B cell (primary cell): ENCODE data around the gene PLPPR5. TPM values are rescaled to one million over a fixed set of nuclear protein-coding genes. Genes with fewer than 3 reads are reported as not detected.

Experiments
- ATAC-seq: fragments of 200-7000 bp; cut with Tn5 transposase; one replicate; pipeline ENCODE4 v1.10.0; 2021; ENCODE audit warnings: low read depth, mild to moderate bottlenecking, moderate number of reproducible peaks, moderate library complexity
- CTCF ChIA-PET: fragments of 350-600 bp; sonication (Branson Sonifier 250); formaldehyde crosslinking; loops from one replicate; lab custom pipeline; 2021; ENCODE audit warnings: antibody characterized with exemption, inconsistent platforms; lab: Charles Lee
- POLR2A ChIA-PET: fragments of 350-600 bp; sonication (Branson Sonifier 250); formaldehyde crosslinking; loops from one replicate; lab custom pipeline; 2021; ENCODE audit warnings: antibody characterized with exemption; lab: Charles Lee
- DNase-seq: peaks from one replicate; pipeline ENCODE4 v3.0.0; 2013
- H2AFZ ChIP-seq: 2 replicates; pipeline ENCODE4 v1.6.1; 2012; ENCODE audit warnings: mild to moderate bottlenecking, low read depth, low read length; ENCODE audit not compliant: insufficient read depth, poor library complexity, severe bottlenecking
- H3K27ac ChIP-seq, 2 donors: 1 replicate in 1 of 2; 2 replicates in 1 of 2; pipeline ENCODE4 v1.5.1; 2012 to 2013; ENCODE audit warnings: low read length in 2 of 2, mild to moderate bottlenecking in 2 of 2, moderate library complexity in 1 of 2
- H3K27me3 ChIP-seq, 4 experiments: fragments of 200-600 bp in 1 of 4; sonication (generic) in 1 of 4; replicated peaks in 1 of 4; 1 replicate in 2 of 4; 2 replicates in 2 of 4; pipeline versions ENCODE4 v1.6.1 to v1.7.0; 2013 to 2016; ENCODE audit warnings: low read length in 3 of 4, mild to moderate bottlenecking in 2 of 4, mixed read lengths in 1 of 4, moderate library complexity in 1 of 4; ENCODE audit not compliant: insufficient read depth in 4 of 4, control insufficient read depth in 3 of 4; ENCODE audit errors: control extremely low read depth in 1 of 4
- H3K36me3 ChIP-seq, 2 experiments: replicated peaks in 1 of 2; 1 replicate in 1 of 2; 2 replicates in 1 of 2; pipeline versions ENCODE4 v1.6.1 to v1.7.1; 2013; ENCODE audit warnings: low read length in 1 of 2; ENCODE audit not compliant: insufficient read depth in 2 of 2, control insufficient read depth in 1 of 2; ENCODE audit errors: control extremely low read depth in 1 of 2, extremely low read depth in 1 of 2
- H3K4me1 ChIP-seq, 2 donors: fragments of 200-600 bp in 1 of 2; sonication (generic) in 1 of 2; 1 replicate in 1 of 2; 2 replicates in 1 of 2; pipeline versions ENCODE4 v1.5.1 to v1.6.1; 2013 to 2017; ENCODE audit warnings: low read length in 2 of 2; ENCODE audit not compliant: control insufficient read depth in 2 of 2, insufficient read depth in 2 of 2
- H3K4me2 ChIP-seq: replicated peaks from 2 replicates; pipeline ENCODE3; 2012; ENCODE audit warnings: mild to moderate bottlenecking, low read depth, low read length; ENCODE audit not compliant: poor library complexity, severe bottlenecking
- H3K4me3 ChIP-seq, 5 experiments: fragments of 200-600 bp in 1 of 5; sonication (generic) in 1 of 5; 1 replicate in 3 of 5; 2 replicates in 2 of 5; pipeline versions ENCODE4 v1.5.1 to v1.7.0; 2011 to 2016; ENCODE audit warnings: low read length in 4 of 5, mild to moderate bottlenecking in 4 of 5, low read depth in 2 of 5, control low read depth in 1 of 5, moderate library complexity in 1 of 5; ENCODE audit not compliant: insufficient read depth in 1 of 5; ENCODE audit errors: control extremely low read depth in 1 of 5, extremely low read depth in 1 of 5
- H3K79me2 ChIP-seq: fragments of 200-600 bp; sonication (generic); one replicate; pipeline ENCODE4 v1.6.0; 2016; ENCODE audit warnings: low read length; ENCODE audit not compliant: control insufficient read depth, insufficient read depth
- H3K9ac ChIP-seq: fragments of 200-600 bp; sonication (generic); 2 replicates; pipeline ENCODE4 v1.6.1; 2017; ENCODE audit warnings: mild to moderate bottlenecking, low read length, moderate library complexity
- H3K9me3 ChIP-seq, 3 donors: one replicate each; pipeline versions ENCODE4 v1.6.1 to v1.7.1; 2013; ENCODE audit warnings: low read length in 2 of 3; ENCODE audit not compliant: control insufficient read depth in 2 of 3, insufficient read depth in 1 of 3; ENCODE audit errors: control extremely low read depth in 1 of 3
- H4K20me1 ChIP-seq: 2 replicates; pipeline ENCODE4 v1.6.0; 2012; ENCODE audit warnings: mild to moderate bottlenecking, low read length; ENCODE audit not compliant: insufficient read depth, control insufficient read depth, poor library complexity, severe bottlenecking
- H3K27ac Mint-ChIP-seq: one replicate; pipeline ENCODE4 v1.8.0; 2021; ENCODE audit warnings: mixed read lengths
- H3K27me3 Mint-ChIP-seq: one replicate; pipeline ENCODE4 v1.8.0; 2021; ENCODE audit warnings: mixed read lengths
- H3K4me1 Mint-ChIP-seq: one replicate; pipeline ENCODE4 v1.8.0; 2021; ENCODE audit warnings: mixed read lengths
- H3K4me3 Mint-ChIP-seq: one replicate; pipeline ENCODE4 v1.8.0; 2021; ENCODE audit warnings: mixed read lengths
- H3K9me3 Mint-ChIP-seq: one replicate; pipeline ENCODE4 v1.8.0; 2022; ENCODE audit warnings: mixed read lengths; ENCODE audit not compliant: insufficient read depth
- CTCF ChIP-seq: fragments of 200-600 bp; IDR thresholded peaks from one replicate; pipeline ENCODE4 v1.8.0; 2022; ENCODE audit warnings: antibody characterized with exemption, mild to moderate bottlenecking
- EZH2 ChIP-seq: IDR thresholded peaks from 2 replicates; pipeline ENCODE4 v1.6.1; 2012; ENCODE audit warnings: borderline replicate concordance, low read depth, mild to moderate bottlenecking, moderate library complexity, low read length; ENCODE audit not compliant: insufficient read depth, poor library complexity, severe bottlenecking
- WGBS: methylation state at CpG from one replicate; pipeline ENCODE4 v1.1.5; 2013; ENCODE audit warnings: missing lambda C conversion rate; ENCODE audit not compliant: insufficient coverage; 5-methylcytosine and 5-hydroxymethylcytosine counted together
- intact Hi-C: fragments of 100-400 bp; cut with micrococcal nuclease; formaldehyde crosslinking; loops from one replicate; pipeline ENCODE4 v1.10.0; 2022
- polyA plus RNA-seq: library from polyadenylated mRNA; depleted of rRNA; stranded (reverse); fragments of >200 nt; gene quantifications from 2 replicates; pipeline ENCODE4 v1.2.3, GENCODE V29; 2012
- total RNA-seq, 2 donors: library from RNA; stranded (reverse); fragments of 120-200 nt in 1 of 2; gene quantifications; 1 replicate in 1 of 2; 2 replicates in 1 of 2; pipeline versions ENCODE4 v1.2.3 to v1.2.4, GENCODE V29; 2013 to 2022

The PLPPR5 gene
- total and polyA plus RNA-seq, 2 donors (not counting 1 experiment from before 2014, with no cell fraction given), result not detected

- Histone ChIP-seq H3K9me3 (no peaks in the 10 kb centered on the region), H3K79me2 (no peaks in the 10 kb centered on the region), H3K36me3 (no peaks in the 10 kb centered on the region), H3K27me3 (no peaks in the 10 kb centered on the region), H3K4me3 (no peak overlapping the region), H3K27ac (no peak overlapping the region), H3K4me1 (no peaks in the 10 kb centered on the region), H3K4me2 (no peak overlapping the region), H3K9ac (no peak overlapping the region), H4K20me1 (no peaks in the 10 kb centered on the region), H2AFZ (no peak overlapping the region)
- Mint-ChIP-seq H3K9me3 (no peaks in the 10 kb centered on the region), H3K4me3 (no peak overlapping the region), H3K4me1 (peaks cover 1% of the 10 kb centered on the region), H3K27ac (no peak overlapping the region), H3K27me3 (no peaks in the 10 kb centered on the region)
- no peak for DNase-seq
- WGBS, result no CpG with 5 or more reads among the region's 1 CpG
- ChIA-PET POLR2A (no interaction called here), CTCF (no interaction called here)
- no peak for TF ChIP-seq CTCF
- TF ChIP-seq EZH2, result no peak
- intact Hi-C loops, result no loop called here
- ATAC-seq, result no peak
These were observed 100.9 kb downstream of the PLPPR5 start for GRCh38 chr1:98903726-98904125.

DNA sequence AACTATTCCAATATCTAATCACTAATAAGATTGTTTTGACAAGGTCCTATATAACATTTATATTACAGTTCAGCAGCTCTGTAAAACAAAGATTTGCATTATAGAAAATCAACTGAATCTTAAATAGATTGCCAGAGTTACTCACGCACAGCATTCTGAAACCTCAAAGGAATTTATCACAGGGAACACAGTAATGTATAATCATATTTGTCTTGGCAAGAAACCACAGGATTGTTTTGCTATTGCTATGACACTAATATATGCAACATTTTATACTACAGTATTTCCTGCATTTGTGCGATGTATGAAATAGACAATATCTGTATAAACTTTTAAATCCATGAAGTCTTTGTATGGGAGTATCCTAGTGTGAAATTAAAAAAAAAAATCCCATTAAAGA is 101.4 kb downstream of the PLPPR5 start:
- no peak overlapping the region for H3K27ac ChIP-seq
- no peak for TF ChIP-seq EZH2
- TF ChIP-seq CTCF, result no peak
- ChIA-PET CTCF (no interaction called here), POLR2A (no interaction called here)
- no peaks in the 10 kb centered on the region for H3K36me3 ChIP-seq
- intact Hi-C loops, result no loop called here
- no peak overlapping the region for H3K4me3 ChIP-seq
- H3K4me3 Mint-ChIP-seq, result no peak overlapping the region
- H3K27me3 ChIP-seq, result no peaks in the 10 kb centered on the region
- H4K20me1 ChIP-seq, result no peaks in the 10 kb centered on the region
- no peak overlapping the region for H3K27ac Mint-ChIP-seq
- H3K9me3 Mint-ChIP-seq, result no peaks in the 10 kb centered on the region
- no peaks in the 10 kb centered on the region for H3K79me2 ChIP-seq
- no peak overlapping the region for H3K9ac ChIP-seq
- H2AFZ ChIP-seq, result no peak overlapping the region
- H3K27me3 Mint-ChIP-seq, result no peaks in the 10 kb centered on the region
- H3K4me1 ChIP-seq, result no peaks in the 10 kb centered on the region
- WGBS, result no CpG with 5 or more reads among the region's 2 CpGs
- peaks cover 1% of the 10 kb centered on the region for H3K4me1 Mint-ChIP-seq
- H3K4me2 ChIP-seq, result no peak overlapping the region
- DNase-seq, result no peak
- ATAC-seq, result no peak
- no peaks in the 10 kb centered on the region for H3K9me3 ChIP-seq
